H1 (cell line): ENCODE data around the gene ZNF14. TPM values are rescaled to one million over a fixed set of nuclear protein-coding genes. Genes with fewer than 3 reads are reported as not detected.
A peak's percentile ranks its signal among the peaks of the same experiment; 100 is the strongest.
"Not testable (repeated sequence)": the region's sequence is repeated elsewhere in the genome, so short reads cannot be mapped to it uniquely, and the experiment has no call there.

Experiments used
- CTCF ChIA-PET: fragments of 300-600 bp; sonication (Branson Sonifier 250); formaldehyde crosslinking; loops from one replicate; lab custom pipeline; 2021; ENCODE audit not compliant: partially characterized antibody; lab: Charles Lee
- POLR2A ChIA-PET: fragments of 300-600 bp; sonication (Branson Sonifier 250); formaldehyde crosslinking; loops from one replicate; lab custom pipeline; 2021; ENCODE audit warnings: inconsistent platforms; ENCODE audit not compliant: partially characterized antibody; lab: Charles Lee
- DNase-seq, 2 experiments: peaks; one replicate each; pipeline versions ENCODE4 v3.0.0 to v3.0.0-alpha.2; 2010 to 2022; ENCODE audit warnings: low spot score in 2 of 2, low read depth in 1 of 2, mixed read lengths in 1 of 2
- FAIRE-seq: peaks from 2 replicates; lab custom pipeline; 2011; peaks lifted over from hg19 to GRCh38; lab: Jason Lieb, UNC
- H2AFZ ChIP-seq: 2 replicates; pipeline ENCODE4 v1.8.1; 2012; ENCODE audit warnings: low read length, inconsistent platforms
- H2AK5ac ChIP-seq: 2 replicates; pipeline ENCODE4 v1.6.1; 2013; ENCODE audit warnings: low read depth, low read length
- H2BK120ac ChIP-seq: replicated peaks from 2 replicates; pipeline ENCODE3; 2013; ENCODE audit warnings: low read depth, low read length, inconsistent platforms
- H2BK12ac ChIP-seq: 2 replicates; pipeline ENCODE4 v1.6.1; 2013; ENCODE audit warnings: low read depth, low read length
- H2BK15ac ChIP-seq: 2 replicates; pipeline ENCODE4 v1.6.1; 2013; ENCODE audit warnings: low read length
- H2BK20ac ChIP-seq: 2 replicates; pipeline ENCODE4 v1.6.1; 2013; ENCODE audit warnings: low read length
- H2BK5ac ChIP-seq: 2 replicates; pipeline ENCODE4 v1.6.1; 2013; ENCODE audit warnings: low read depth, low read length
- H3K14ac ChIP-seq: 2 replicates; pipeline ENCODE4 v1.6.1; 2013; ENCODE audit warnings: inconsistent platforms; ENCODE audit not compliant: insufficient read length
- H3K18ac ChIP-seq: 2 replicates; pipeline ENCODE4 v1.6.1; 2013; ENCODE audit warnings: low read length; ENCODE audit errors: extremely low read depth
- H3K23ac ChIP-seq: 2 replicates; pipeline ENCODE4 v1.6.1; 2013; ENCODE audit warnings: inconsistent platforms; ENCODE audit not compliant: insufficient read length
- H3K23me2 ChIP-seq: 2 replicates; pipeline ENCODE4 v1.6.1; 2013; ENCODE audit warnings: low read depth, low read length
- H3K27ac ChIP-seq: 2 replicates; pipeline ENCODE4 v1.6.1; 2011; ENCODE audit warnings: low read depth, low read length, inconsistent platforms
- H3K27me3 ChIP-seq, 4 experiments: replicated peaks in 1 of 4; 1 replicate in 1 of 4; 2 replicates in 3 of 4; pipeline versions ENCODE4 v1.6.1 to v1.8.1; 2011 to 2013; ENCODE audit warnings: low read length in 3 of 4, mild to moderate bottlenecking in 3 of 4, inconsistent platforms in 2 of 4, mixed read lengths in 2 of 4, moderate library complexity in 1 of 4; ENCODE audit not compliant: control insufficient read depth in 3 of 4, insufficient read depth in 3 of 4; ENCODE audit errors: extremely low read depth in 1 of 4
- H3K36me3 ChIP-seq, 4 experiments: 2 replicates each; pipeline versions ENCODE4 v1.6.1 to v1.8.1; 2011 to 2013; ENCODE audit warnings: mild to moderate bottlenecking in 4 of 4, low read length in 3 of 4, moderate library complexity in 2 of 4, control low read depth in 1 of 4, inconsistent platforms in 1 of 4; ENCODE audit not compliant: insufficient read depth in 4 of 4, control insufficient read depth in 2 of 4
- H3K4ac ChIP-seq: replicated peaks from 2 replicates; pipeline ENCODE3; 2013; ENCODE audit warnings: low read length, low read depth, mixed read lengths, inconsistent platforms; ENCODE audit not compliant: insufficient read length
- H3K4me1 ChIP-seq, 4 experiments: replicated peaks in 1 of 4; 1 replicate in 1 of 4; 2 replicates in 3 of 4; pipeline versions ENCODE4 v1.6.1 to v1.8.1; 2011 to 2013; ENCODE audit warnings: low read length in 3 of 4, inconsistent platforms in 2 of 4, mixed read lengths in 1 of 4; ENCODE audit not compliant: insufficient read depth in 4 of 4, control insufficient read depth in 3 of 4
- H3K4me2 ChIP-seq, 2 experiments: 2 replicates each; pipeline versions ENCODE4 v1.6.1 to v1.8.1; 2011 to 2013; ENCODE audit warnings: low read depth in 2 of 2, low read length in 2 of 2, control low read depth in 1 of 2, inconsistent platforms in 1 of 2, mild to moderate bottlenecking in 1 of 2; ENCODE audit not compliant: insufficient read depth in 1 of 2
- H3K4me3 ChIP-seq, 4 experiments: fragments of 200-600, 300-600 bp in 1 of 4; sonication (generic), shearing (Covaris generic), sonication (Bioruptor Twin) in 1 of 4; 2 replicates each; pipeline versions ENCODE4 v1.5.1 to v1.8.1; 2011 to 2016; ENCODE audit warnings: low read length in 4 of 4, low read depth in 3 of 4, control low read depth in 2 of 4, inconsistent platforms in 2 of 4, mild to moderate bottlenecking in 2 of 4, mixed read lengths in 1 of 4, moderate library complexity in 1 of 4; ENCODE audit not compliant: insufficient read depth in 2 of 4; ENCODE audit errors: extremely low read depth in 1 of 4
- H3K56ac ChIP-seq: replicated peaks from 2 replicates; pipeline ENCODE3; 2013; ENCODE audit warnings: low read depth, mild to moderate bottlenecking, mixed read lengths, low read length, inconsistent platforms; ENCODE audit not compliant: insufficient read length
- H3K79me1 ChIP-seq: 2 replicates; pipeline ENCODE4 v1.6.1; 2013; ENCODE audit warnings: low read depth, low read length, control low read depth
- H3K79me2 ChIP-seq, 2 experiments: 2 replicates each; pipeline versions ENCODE4 v1.6.1 to v1.8.1; 2012 to 2013; ENCODE audit warnings: low read length in 2 of 2, mild to moderate bottlenecking in 2 of 2, inconsistent platforms in 1 of 2; ENCODE audit not compliant: insufficient read depth in 2 of 2, control insufficient read depth in 1 of 2
- H3K9ac ChIP-seq, 4 experiments: replicated peaks in 1 of 4; 1 replicate in 1 of 4; 2 replicates in 3 of 4; pipeline versions ENCODE4 v1.6.1 to v1.8.1; 2011 to 2013; ENCODE audit warnings: low read depth in 3 of 4, low read length in 3 of 4, control low read depth in 2 of 4, mild to moderate bottlenecking in 2 of 4, moderate library complexity in 2 of 4, inconsistent platforms in 1 of 4; ENCODE audit errors: extremely low read depth in 1 of 4
- H3K9me3 ChIP-seq, 2 experiments: 2 replicates each; pipeline versions ENCODE4 v1.6.1 to v1.8.1; 2012 to 2013; ENCODE audit warnings: mild to moderate bottlenecking in 2 of 2, moderate library complexity in 2 of 2, control low read depth in 1 of 2, inconsistent platforms in 1 of 2, low read depth in 1 of 2, low read length in 1 of 2, mixed read lengths in 1 of 2; ENCODE audit not compliant: insufficient read depth in 2 of 2
- H4K20me1 ChIP-seq, 2 experiments: replicated peaks in 1 of 2; 2 replicates each; pipeline versions ENCODE3 to v1.8.1; 2011 to 2013; ENCODE audit warnings: inconsistent platforms in 2 of 2, low read length in 2 of 2, mild to moderate bottlenecking in 1 of 2; ENCODE audit not compliant: insufficient read depth in 2 of 2, control insufficient read depth in 1 of 2
- H4K5ac ChIP-seq: 2 replicates; pipeline ENCODE4 v1.6.1; 2013; ENCODE audit warnings: low read length, low read depth, mixed read lengths, inconsistent platforms; ENCODE audit not compliant: insufficient read length
- H4K8ac ChIP-seq: 2 replicates; pipeline ENCODE4 v1.8.0; 2013; ENCODE audit warnings: mild to moderate bottlenecking, moderate library complexity, low read length, inconsistent platforms; ENCODE audit not compliant: insufficient read depth; ENCODE audit errors: extremely low read depth
- H4K91ac ChIP-seq: replicated peaks from 2 replicates; pipeline ENCODE3; 2013; ENCODE audit warnings: low read length, mixed read lengths, inconsistent platforms; ENCODE audit not compliant: insufficient read length
- BCL11A ChIP-seq, 2 experiments: IDR thresholded peaks; one replicate each; pipeline ENCODE4 v1.6.1; 2011; ENCODE audit warnings: low read depth in 2 of 2, low read length in 2 of 2, mild to moderate bottlenecking in 2 of 2
- CTBP2 ChIP-seq: IDR thresholded peaks from 2 replicates; pipeline ENCODE4 v1.7.0; 2011; ENCODE audit warnings: borderline replicate concordance, mild to moderate bottlenecking, moderate library complexity, mixed read lengths, low read length; ENCODE audit not compliant: insufficient read depth, insufficient read length
- GABPA ChIP-seq: IDR thresholded peaks from 2 replicates; pipeline ENCODE4 v1.6.1; 2011; ENCODE audit warnings: mild to moderate bottlenecking, low read length, moderate library complexity, borderline replicate concordance; ENCODE audit not compliant: insufficient read depth
- HDAC6 ChIP-seq: IDR thresholded peaks from one replicate; pipeline ENCODE4 v1.7.1; 2012; ENCODE audit warnings: low read depth, mild to moderate bottlenecking, inconsistent platforms, low read length, moderate library complexity
- KDM4A ChIP-seq: IDR thresholded peaks from one replicate; pipeline ENCODE4 v1.7.1; 2012; ENCODE audit warnings: low read depth, mild to moderate bottlenecking, moderate library complexity, low read length, inconsistent platforms; ENCODE audit not compliant: severe bottlenecking
- MAFK ChIP-seq: IDR thresholded peaks from 2 replicates; pipeline ENCODE4 v1.6.1; 2012; ENCODE audit warnings: low read depth, mild to moderate bottlenecking, improper control_type of control experiment, low read length
- POLR2A ChIP-seq, 2 experiments: IDR thresholded peaks; 1 replicate in 1 of 2; 2 replicates in 1 of 2; pipeline ENCODE4 v1.6.1; 2011; ENCODE audit warnings: low read depth in 2 of 2, low read length in 2 of 2, mild to moderate bottlenecking in 2 of 2; ENCODE audit errors: control extremely low read depth in 1 of 2
- POLR2AphosphoS5 ChIP-seq: IDR thresholded peaks from 2 replicates; pipeline ENCODE4 v1.6.1; 2011; ENCODE audit warnings: low read depth, low read length
- POU5F1 ChIP-seq: IDR thresholded peaks from 2 replicates; pipeline ENCODE4 v1.6.1; 2011; ENCODE audit warnings: low read depth, mild to moderate bottlenecking, low read length, moderate library complexity
- RNF2 ChIP-seq: fragments of 200-900, 300-1000 bp; sonication (generic); IDR thresholded peaks from 2 replicates; pipeline ENCODE4 v1.7.1; 2016; ENCODE audit warnings: borderline replicate concordance, low read depth, mild to moderate bottlenecking, antibody characterized with exemption, low read length; ENCODE audit not compliant: poor library complexity, severe bottlenecking; ENCODE audit errors: missing control alignments
- YY1 ChIP-seq: IDR thresholded peaks from 2 replicates; pipeline ENCODE4 v1.6.1; 2011; ENCODE audit warnings: low read depth, mild to moderate bottlenecking, low read length
- WGBS, 2 experiments: shearing (Covaris generic) in 1 of 2; methylation state at CpG; one replicate each; pipeline versions ENCODE4 v1.1.6 to v1.1.7; 2013 to 2015; ENCODE audit warnings: low lambda C conversion rate in 2 of 2, mixed read lengths in 2 of 2, inconsistent platforms in 1 of 2, low coverage in 1 of 2, missing lambda C conversion rate in 1 of 2; ENCODE audit not compliant: insufficient replicate concordance in 2 of 2, insufficient coverage in 1 of 2, insufficient read length in 1 of 2; ENCODE audit errors: extremely low coverage in 1 of 2, missing lambda C conversion rate in 1 of 2; 5-methylcytosine and 5-hydroxymethylcytosine counted together
- polyA plus RNA-seq, 7 experiments: library from polyadenylated mRNA; depleted of rRNA in 3 of 7; stranded (reverse) in 5 of 7; unstranded in 2 of 7; fragments of >200 nt in 5 of 7; fragments of 200-250 nt in 2 of 7; gene quantifications; 1 replicate in 5 of 7; 2 replicates in 1 of 7; 4 replicates in 1 of 7; pipeline versions ENCODE4 v1.2.1 to v1.2.3, GENCODE V29; 2011 to 2013; ENCODE audit warnings: missing spikeins in 2 of 7, mixed read lengths in 2 of 7
- total RNA-seq: library from RNA; stranded (reverse); fragmentation: NEBNext Ultra II Directional; extraction: Animal tissue kit (Norgen Biotek cat#: 25700); gene quantifications from 2 replicates; pipeline ENCODE4 v1.2.1, GENCODE V29; 2021

Gene ZNF14
- total and polyA plus RNA-seq, 2 of the 8 experiments (the other 6 are each of a cell fraction or from before 2014, with no cell fraction given) = 1.00 to 7.4 TPM

GRCh38 chr19:19732579-19733501 is at the start of gene ZNF14 (continued):
- TF ChIP-seq POLR2AphosphoS5 (peak; percentile 89), HDAC6 (no peak), RNF2 (no peak), YY1 (peak; percentile 85), CTBP2 (no peak), KDM4A (peak; percentile 89), POU5F1 (no peak), GABPA (no peak), MAFK (no peak), POLR2A (IDR thresholded peaks at IDR 0.05; ENCODE audit: control extremely low read depth in 1 of 2, low read depth in 2 of 2, low read length in 2 of 2) (peak in 1 of 2 experiments; percentile 87; a peak in 2 of 3 replicates), BCL11A (IDR thresholded peaks at IDR 0.05; ENCODE audit: low read depth in 2 of 2, low read length in 2 of 2) (no peak)
- TF ChIP-seq, all 59 proteins: peak for 17

GRCh38 chr19:19781791-19782190 is 48.9 kb upstream of the ZNF14 start:
- H3K4ac ChIP-seq, H2BK20ac ChIP-seq, H3K27me3 ChIP-seq, H2BK12ac ChIP-seq, H3K23ac ChIP-seq, H4K8ac ChIP-seq, H3K9ac ChIP-seq, H2AFZ ChIP-seq, H3K9me3 ChIP-seq, H3K14ac ChIP-seq, H4K91ac ChIP-seq, H3K27ac ChIP-seq, H3K79me1 ChIP-seq, DNase-seq, H3K4me2 ChIP-seq, H3K23me2 ChIP-seq, H3K56ac ChIP-seq, H4K5ac ChIP-seq, H2BK15ac ChIP-seq, H2BK5ac ChIP-seq, H3K4me1 ChIP-seq, FAIRE-seq, H3K36me3 ChIP-seq, H3K4me3 ChIP-seq, H2AK5ac ChIP-seq, H4K20me1 ChIP-seq, H3K18ac ChIP-seq, H2BK120ac ChIP-seq: not testable (repeated sequence)
- ChIA-PET CTCF (interaction anchor here (1.4 to 1.5 kb wide), 2 partner anchors 10 to 15 kb away, joined by 3 read pairs; no protein-coding TSS in a partner anchor), POLR2A (interaction anchor here (0.5 to 1.6 kb wide), 3 partner anchors 67 to 175 kb away, joined by 3 to 4 read pairs (median 3); no protein-coding TSS in a partner anchor)
- peaks cover 0 to 12% of the 10 kb centered on the region in 2 experiments; a peak in 2 of 4 replicates for H3K79me2 ChIP-seq
- WGBS, 2 experiments = 92% methylated on average over 6 of the region's 6 CpGs; no CpG with 5 or more reads in 1 of the 2 experiments
